Fibroblast of skin of right quadriceps (primary cell): ENCODE measurements around the gene ERFL.
"Not testable (repeated sequence)": the region's sequence is repeated elsewhere in the genome, so short reads cannot be mapped to it uniquely, and the experiment has no call there.

ENCODE experiments used
- DNase-seq: peaks from one replicate; pipeline ENCODE4 v3.0.0-alpha.2; 2013

Gene ERFL

DNA sequence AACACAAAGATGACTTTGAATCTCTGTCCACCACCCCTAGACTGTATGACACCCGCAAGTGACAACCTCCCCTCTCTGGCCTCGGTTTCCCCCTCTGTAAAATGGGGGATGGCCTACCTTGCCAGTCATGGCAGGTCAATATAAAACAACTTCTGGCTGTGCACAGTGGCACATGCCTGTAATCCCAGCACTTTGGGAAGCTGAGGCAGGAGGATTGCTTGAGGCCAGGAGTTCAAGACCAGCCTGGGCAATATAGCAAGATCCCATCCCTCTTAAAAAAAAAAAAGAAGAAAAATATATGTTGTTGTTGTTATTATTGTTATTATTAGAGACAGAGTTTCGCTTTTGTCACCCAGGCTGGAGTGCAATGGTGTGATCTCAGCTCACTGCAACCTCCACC, 52.3 kb downstream of the ERFL start:
- not testable (repeated sequence) for DNase-seq

DNA sequence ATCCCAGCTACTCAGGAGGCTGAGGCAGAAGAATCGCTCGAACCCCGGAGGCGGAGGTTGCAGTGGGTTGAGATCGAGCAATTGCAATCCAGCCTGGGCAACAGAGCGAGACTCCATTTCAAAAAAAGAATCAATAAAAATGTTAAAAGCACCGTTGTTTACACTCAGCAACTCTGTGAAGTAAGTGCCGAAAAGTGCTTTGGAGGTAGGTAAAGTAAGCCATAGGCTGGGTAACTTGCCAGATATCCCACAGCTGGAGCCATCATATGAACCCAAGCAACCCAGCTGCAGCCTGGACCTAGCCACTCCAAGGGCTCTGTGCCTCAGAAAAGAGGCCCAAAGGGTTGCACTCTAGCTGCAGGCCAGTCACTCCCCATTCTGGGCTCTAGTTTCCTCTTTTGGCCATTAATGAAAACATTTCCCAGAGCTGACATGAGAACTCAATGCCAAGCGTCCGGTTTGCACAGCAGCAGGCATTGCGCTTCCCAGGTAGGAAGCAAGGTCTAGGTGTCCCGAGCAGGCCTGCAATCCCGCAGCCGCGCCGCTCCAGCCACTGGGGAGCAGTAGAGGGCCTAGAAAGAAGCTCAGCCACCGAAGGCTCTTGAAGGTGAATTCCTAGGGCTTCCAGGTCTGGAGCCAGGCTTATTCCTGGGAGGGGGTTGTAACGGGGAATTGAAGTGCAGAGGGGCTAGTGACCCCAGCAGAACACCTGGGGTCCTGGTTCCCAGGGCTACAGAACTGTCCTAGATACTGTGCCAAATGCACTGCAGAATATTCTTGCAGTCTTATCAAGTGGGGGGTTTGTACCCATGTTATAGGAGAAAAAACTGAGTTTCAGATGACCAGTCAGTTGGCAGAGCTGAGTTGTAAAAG, 55.2 kb downstream of the ERFL start:
- DNase-seq, result peak; percentile 58

DNA sequence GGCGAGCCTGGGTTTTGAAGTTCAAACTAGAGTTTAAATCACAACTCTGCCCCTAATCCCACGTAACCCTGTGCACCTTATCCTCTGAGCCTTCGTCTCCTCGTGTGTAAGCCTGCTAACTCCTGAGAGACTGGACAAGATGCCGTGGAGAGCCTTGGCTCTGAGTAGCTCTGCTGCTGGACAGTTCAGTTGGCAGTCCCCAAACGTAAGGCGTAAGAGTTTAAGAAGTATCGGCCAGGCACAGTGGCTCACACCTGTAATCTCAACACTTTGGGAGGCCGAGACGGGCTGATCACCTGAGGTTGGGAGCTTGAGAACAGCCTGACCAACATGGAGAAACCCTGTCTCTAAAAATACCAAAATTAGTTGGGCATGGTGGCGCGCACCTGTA, 55.9 kb downstream of the ERFL start:
- DNase-seq, result no peak

DNA sequence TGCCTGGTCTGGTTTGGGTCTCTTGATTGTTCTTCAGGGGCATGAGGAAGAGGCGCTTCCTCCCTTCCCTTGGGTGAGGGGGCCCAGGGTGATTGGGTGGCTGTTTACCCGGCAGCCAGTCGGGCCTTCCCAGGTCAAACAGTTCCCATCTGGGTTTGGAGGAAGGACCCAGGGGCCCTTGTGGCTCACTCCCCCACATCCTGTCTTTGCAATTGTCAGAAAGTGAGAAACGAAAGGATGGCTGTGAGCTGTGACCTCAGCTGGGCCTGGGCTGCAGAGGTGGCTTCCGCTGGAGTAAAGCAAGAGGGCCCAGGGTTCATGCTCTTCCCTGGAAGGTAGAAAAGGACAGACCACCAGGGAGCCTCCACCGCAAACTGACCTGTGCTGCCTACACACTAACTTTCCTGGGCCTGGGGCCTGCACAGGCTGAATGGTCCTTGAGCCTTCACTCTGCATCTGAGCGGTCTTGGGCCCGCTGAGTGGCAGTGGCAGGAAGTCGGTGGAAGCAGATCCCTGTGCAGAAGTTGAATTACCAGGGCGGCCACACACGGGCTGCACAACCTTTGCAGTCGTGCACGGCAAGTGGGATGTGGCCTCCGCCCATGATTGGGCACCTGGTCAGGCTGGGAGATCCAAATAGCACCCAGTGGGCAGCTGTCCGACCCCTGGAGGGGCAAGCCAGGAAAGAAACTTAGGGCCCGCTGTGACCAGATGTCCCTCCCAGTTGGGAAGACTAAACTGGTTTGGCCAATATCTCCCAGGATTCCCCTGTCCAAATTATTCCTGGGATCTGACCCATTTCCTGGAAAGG, 56.5 kb downstream of the ERFL start:
- no peak for DNase-seq

DNA sequence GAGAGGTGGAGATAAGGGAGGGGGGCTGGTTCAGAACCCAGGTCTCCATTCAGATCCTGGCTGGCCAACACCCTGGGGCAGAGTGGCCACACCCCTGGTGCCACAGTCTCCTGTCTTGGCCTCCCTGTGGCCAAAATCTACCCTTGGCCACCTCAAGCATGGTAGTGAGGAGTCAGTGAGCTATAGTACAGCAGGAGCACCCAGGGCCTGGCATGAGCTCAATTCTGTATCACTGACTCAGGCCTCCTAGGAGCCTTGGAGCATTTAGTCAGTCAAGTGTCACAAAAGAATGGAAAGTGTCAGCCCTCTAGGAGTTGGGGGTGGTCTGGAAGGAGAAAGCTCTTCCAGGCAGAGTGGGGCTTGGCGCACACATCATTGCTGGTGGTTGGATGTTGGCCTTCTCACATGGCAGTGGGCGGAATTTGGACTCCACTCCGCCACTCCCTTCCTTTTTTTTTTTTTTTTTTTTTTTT, 57.8 kb downstream of the ERFL start:
- peak; percentile 26 for DNase-seq

DNA sequence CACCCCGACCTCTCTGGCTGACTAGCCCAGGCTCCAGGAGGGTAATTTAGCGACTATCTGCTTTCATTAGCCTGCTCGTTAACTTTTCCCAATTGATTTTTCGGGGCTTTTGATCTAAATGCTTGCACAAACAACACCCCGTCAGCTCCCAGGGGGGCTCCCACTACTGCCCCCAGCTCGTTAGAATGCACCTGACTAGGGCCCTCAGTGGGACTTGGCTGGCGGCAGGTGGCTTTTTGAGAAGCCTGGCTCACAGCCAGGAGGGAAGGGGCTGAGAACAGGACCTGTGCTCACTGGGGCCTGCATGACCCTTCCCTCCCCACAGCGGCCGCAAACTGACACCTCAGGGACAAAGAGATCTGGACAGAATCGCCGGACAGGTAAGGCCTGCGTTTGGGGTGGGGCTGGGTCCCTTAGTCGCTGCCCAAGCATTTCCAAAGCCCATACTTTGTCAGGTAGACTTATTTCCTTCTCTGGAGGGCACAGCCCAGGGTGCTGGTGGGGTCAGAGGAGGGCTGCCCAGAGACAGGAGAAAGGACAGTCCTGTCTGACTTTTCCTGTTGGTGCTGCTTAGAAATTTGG, 58.8 kb downstream of the ERFL start:
- no peak for DNase-seq

DNA sequence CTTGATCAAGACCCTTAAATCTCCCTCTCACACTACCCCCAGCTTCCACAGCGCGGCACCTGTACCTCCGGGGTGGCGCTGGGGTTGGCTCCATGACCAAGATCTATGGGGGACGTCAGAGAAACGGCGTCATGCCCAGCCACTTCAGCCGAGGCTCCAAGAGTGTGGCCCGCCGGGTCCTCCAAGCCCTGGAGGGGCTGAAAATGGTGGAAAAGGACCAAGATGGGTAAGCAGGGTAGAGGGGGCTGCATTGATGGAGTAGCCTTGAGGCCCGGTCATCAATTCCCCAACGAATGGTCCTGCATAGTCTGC, 59.3 kb downstream of the ERFL start:
- no peak for DNase-seq

DNA sequence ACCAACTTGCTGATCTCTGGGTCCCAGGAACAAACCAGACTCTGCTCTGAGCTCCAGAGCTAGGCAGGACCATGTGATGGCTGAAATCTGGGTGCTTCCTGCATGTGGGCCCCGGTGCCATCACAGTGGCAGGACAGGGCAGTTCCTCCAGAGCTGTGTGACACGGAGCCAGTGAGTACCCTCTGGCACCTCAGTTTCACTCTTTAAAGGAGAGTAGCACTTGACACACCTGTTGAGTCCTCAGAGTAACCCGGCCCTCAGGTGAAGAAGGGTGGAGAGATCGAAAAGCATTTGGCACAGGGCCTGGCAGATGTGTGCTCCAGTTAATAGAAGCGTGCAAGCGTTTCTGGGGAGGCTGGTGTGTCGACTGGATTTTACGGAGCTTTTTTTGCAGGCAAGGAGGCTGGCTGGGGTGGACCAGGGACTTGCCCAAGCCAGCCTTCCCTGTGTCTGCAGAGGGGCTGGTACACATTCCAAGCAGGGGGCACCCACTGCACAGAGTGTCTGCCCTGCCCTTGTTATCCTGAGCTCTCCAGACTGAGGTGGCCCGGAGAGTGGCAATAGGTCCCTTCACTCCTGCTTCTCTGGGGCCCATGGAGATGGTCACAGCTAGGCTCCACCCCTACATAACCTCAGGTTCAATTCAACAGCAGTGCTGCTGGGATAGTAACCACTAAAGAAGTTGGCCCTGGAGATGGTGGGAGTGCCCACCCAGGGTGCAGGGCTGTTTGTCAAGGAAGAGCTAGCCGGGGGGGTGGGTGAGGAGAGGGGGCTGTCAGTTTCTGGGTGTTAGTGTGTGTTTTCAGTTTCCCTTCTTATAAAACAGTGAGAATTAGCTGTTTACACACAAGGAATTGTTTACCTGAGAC, 59.9 kb downstream of the ERFL start:
- DNase-seq, result no peak

DNA sequence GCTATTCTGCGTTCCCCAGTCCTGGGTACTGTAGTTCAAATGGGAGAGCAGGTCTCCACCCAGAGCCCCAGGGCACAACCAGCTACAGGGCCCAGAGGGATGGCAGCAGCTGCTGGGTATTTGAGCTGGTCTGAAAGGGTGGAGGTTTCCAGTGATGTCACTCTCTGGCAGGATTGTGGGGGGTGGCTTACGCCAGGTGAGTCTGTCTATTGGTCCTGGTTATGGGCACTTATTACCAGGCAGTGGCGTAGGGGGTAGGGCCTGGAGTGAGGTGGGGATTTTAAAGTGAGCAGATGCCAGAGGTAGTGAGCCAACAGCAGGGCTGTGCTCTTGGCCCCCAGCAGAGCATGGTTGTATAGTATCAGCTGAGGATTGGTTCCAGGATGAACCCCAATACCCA, 62.0 kb downstream of the ERFL start:
- DNase-seq, result no peak

DNA sequence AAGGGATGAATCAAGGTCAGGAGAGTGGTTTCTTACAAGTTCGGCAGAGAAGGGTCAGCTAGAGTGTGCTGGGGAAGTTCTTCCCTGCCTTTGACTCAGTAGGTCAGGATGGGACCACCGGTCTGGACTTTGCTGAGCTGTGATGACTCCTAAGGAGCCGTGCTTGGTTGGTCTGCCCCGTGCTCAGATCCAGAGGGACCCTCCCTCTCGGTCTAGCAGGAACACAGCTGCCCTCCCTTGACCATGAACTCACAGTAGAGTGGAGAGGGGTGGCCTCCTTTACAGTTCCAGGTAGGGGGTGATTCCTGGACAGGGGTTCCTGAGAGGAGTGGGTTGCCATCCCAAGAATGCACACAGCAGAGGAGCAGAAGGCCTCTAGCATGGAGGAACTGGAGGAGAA, 63.9 kb downstream of the ERFL start:
- DNase-seq, result no peak

DNA sequence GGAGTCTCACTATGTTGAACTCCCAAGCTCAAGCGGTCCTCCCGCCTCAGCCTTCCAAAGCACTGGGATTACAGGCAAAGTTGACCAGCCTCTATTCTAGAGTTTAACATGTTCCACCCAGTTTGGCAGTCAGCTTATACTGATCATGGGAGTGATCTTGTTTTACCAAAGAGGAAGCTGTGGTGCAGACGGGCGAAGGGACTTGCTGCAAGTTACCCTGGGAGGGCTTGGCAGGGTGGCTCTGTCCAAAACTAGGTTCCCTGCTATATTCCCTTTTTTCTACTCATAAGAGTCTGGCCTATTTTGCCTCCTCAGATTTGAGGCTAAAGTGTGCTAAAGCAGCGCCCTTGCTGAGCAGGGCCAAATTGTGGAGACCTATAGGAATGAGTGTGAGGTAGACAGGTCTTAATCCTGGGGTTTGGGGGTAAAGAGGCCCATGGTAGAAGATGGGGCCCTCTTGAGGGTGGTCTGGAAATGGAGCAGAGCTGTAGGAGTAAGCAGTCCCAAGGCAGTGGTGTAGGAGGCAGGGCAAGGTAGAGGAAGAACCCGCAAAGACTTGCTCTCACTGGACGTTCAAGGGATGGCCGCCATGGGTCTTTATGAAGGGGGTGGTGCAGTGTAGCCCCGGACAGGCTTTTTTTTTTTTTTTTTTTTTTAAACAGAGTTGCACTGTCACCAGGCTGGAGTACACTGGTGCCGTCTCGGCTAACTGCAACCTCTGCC, 64.9 kb downstream of the ERFL start:
- no peak for DNase-seq

DNA sequence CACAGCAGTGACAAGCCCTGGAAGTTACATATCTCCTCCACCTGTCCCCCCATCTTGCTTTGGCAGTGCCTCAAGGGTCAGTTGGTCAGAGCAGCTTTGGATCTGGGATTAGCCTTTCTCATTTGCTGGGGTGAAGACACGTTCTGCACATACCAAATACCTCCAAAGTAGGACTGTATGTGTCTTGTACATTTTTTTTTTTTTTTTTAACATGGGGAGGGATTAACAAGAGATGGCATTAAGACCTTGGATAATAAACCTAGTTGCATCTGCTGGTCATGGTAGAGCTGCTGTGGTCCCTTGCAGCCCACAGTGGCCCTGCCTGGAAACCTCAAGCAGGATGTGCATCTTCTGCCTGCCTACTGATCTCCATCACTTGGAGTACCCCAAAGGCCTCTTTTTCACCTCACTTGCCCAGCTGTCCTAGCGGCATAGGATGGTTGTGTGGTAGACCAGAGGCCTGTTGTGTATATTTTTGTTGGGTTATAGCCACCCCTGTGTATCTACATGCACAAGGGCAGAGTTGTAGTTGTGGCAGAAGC, 65.7 kb downstream of the ERFL start:
- no peak for DNase-seq

DNA sequence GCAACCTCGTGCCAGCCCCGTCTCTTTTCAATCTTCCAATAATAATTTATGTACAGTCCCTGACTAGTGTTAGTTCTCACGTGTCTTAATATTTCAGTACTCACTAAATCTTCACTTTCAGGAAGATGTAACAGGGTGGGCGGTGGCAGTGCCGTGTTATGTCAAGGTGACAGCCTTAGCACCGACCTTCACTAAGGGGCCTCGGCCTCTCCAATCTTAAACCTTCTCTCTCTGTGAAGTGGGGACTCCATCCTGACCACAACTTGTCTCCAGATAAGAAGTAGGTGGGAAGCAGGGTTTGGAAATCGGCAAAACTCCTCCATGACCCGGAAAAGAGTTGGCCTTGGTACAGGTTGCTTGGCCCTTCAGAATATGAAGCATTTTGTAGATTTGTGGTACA, 66.4 kb downstream of the ERFL start:
- no peak for DNase-seq

DNA sequence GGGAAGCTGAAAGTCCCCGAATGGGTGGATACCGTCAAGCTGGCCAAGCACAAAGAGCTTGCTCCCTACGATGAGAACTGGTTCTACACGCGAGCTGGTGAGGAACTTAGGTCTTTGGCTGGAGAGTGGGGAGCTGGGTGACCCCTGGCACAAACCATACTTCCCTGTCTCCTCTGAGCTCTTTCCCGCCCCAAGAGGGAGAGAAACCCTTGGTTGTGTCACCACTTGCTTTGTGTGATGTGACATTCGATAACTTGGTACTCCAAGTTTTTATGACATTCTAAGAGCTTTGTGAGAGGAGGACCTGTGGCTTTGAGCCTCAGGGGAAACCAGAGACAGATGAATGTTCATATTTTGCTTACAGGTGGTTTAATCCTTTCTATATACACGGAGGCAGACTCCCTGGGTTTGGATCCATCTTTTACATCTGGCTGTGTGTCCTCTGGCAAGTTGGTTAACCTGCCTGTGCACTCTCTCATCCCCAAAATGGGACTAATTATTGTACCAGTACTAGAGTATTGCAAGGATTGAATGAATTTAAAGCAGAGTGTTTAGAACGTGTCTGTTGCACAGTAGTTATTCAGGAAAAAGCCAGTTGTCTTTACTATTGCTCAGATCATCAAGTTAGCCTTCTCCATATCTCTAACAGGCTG, 67.0 kb downstream of the ERFL start:
- no peak for DNase-seq

DNA sequence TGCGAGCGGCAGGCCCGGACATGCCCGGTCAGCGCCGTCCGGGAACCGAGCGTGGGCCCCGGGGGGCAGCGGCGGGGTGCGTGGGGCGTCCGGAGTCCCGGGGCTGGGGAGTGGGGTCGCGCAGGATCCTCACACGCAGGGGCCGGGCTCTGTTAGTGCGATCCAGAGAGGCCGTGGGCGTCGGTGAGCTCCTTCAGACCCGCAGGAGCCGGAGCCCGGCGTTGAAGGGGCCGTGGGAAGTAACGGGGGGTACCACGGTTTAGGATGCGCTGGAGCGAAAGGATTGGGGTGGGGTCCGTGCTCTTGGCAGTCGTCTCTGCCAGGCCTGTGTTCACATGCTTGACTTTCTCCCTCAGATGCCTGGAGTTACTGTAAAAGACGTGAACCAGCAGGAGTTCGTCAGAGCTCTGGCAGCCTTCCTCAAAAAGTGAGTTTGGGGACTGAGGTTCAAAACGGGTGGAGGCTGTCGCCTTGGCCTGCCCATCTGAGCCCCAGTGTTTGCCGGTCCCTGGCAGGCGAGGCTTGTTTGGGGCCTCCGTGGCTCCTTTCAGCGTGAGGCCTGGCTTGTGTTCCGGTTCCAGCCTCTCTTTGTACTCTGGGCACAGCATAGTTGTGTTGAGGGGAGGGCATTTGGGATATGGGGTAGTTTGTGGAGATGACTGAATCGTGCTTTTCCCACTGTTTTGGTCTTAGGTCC, 67.7 kb downstream of the ERFL start:
- no peak for DNase-seq

DNA sequence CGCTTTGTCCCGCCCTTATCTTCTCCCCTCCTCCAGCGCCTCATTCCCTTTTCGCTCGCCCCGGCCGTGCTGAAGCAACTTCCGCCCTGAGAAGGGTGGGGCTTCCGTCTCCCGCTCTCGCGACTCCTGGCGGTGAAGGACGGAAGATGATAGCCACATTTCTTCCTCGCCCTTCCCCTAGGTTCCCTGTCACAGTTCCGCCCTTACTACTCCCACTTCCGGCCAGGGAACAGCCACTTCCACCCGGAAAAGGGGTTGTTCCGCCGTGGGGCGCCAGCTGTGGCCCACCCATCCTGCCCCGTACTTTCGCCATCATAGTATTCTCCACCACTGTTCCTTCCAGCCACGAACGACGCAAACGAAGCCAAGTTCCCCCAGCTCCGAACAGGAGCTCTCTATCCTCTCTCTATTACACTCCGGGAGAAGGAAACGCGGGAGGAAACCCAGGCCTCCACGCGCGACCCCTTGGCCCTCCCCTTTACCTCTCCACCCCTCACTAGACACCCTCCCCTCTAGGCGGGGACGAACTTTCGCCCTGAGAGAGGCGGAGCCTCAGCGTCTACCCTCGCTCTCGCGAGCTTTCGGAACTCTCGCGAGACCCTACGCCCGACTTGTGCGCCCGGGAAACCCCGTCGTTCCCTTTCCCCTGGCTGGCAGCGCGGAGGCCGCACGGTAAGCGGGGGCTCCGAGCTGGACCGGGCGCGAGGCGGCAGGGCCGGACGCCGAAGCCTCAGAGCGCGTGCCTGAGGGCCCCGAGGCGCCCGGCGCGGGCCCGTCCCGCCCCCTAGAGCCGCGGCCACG, 68.4 kb downstream of the ERFL start, which contains the start of gene RPS19:
TSS of gene RPS19 (plus strand) at position 638 of the 801 bp plus-strand sequence. CDS start 520 bp downstream, outside the sequence.
- DNase-seq, result peak; percentile 99

DNA sequence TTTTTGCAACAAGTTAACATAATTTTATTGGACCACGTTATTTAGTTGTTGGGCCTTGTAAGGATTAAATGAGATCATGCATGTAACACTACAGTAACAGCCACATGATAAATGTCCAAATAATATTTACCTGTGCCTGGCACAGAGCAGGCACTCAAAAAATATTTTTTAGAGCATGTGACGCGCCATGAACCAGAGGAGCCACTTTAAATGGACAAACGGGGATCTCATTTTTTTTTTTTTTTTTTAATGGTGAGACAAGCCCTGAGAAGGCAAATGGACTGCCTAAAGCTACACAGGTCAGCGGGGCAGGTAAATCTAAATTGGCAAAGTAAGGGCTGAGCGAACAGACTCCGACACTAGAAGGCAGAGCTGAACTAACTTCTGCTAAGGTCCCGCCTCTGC, 69.0 kb downstream of the ERFL start:
- no peak for DNase-seq
